ENCODE measurements around the gene TGFA. TPM values are rescaled to one million over a fixed set of nuclear protein-coding genes. Genes with fewer than 3 reads are reported as not detected.

TGFA gene
- total RNA-seq, 1 donor, result not detected

GRCh38 chr2:70554338-70554892 is 789 bp upstream of the TGFA start:
- TF ChIP-seq CTCF (IDR thresholded peaks at IDR 0.05; ENCODE audit: extremely low read depth, low read depth, low read length), result no peak
- H3K4me2 ChIP-seq (ENCODE audit: insufficient read depth, low read length), result peak overlapping the region; percentile 72
- H3K27me3 ChIP-seq (ENCODE audit: insufficient read depth, low read length), result peaks cover 52% of the 10 kb centered on the region
- peak overlapping the region; percentile 59 for H2AFZ ChIP-seq (ENCODE audit: low read length)
- H3K4me3 ChIP-seq (ENCODE audit: insufficient read depth, low read length), result peak overlapping the region; percentile 67
- no peaks in the 10 kb centered on the region for H3K36me3 ChIP-seq (ENCODE audit: insufficient read depth, low read length)
- H3K4me1 ChIP-seq (ENCODE audit: insufficient read depth, low read length), result peaks cover 8% of the 10 kb centered on the region
- DNase-seq (ENCODE audit: insufficient read length, low spot score, missing footprints), result no peak
- H3K9me3 ChIP-seq (ENCODE audit: low read depth, low read length), result no peaks in the 10 kb centered on the region
- H4K20me1 ChIP-seq (ENCODE audit: insufficient read depth, low read length), result no peaks in the 10 kb centered on the region
- H3K27ac ChIP-seq (ENCODE audit: low read depth, low read length), result no peak overlapping the region
- no peaks in the 10 kb centered on the region for H3K79me2 ChIP-seq (ENCODE audit: insufficient read depth, low read length)

GRCh38 chr2:70553334-70553583 is 367 bp downstream of the TGFA start:
- Histone ChIP-seq H3K27me3 (ENCODE audit: insufficient read depth, low read length) (peaks cover 52% of the 10 kb centered on the region), H3K36me3 (ENCODE audit: insufficient read depth, low read length) (no peaks in the 10 kb centered on the region), H3K27ac (ENCODE audit: low read depth, low read length) (no peak overlapping the region), H3K9me3 (ENCODE audit: low read depth, low read length) (no peaks in the 10 kb centered on the region), H4K20me1 (ENCODE audit: insufficient read depth, low read length) (no peaks in the 10 kb centered on the region), H3K4me1 (ENCODE audit: insufficient read depth, low read length) (peaks cover 8% of the 10 kb centered on the region), H3K4me3 (ENCODE audit: insufficient read depth, low read length) (peak overlapping the region; percentile 67), H3K4me2 (ENCODE audit: insufficient read depth, low read length) (peak overlapping the region; percentile 72), H2AFZ (ENCODE audit: low read length) (peak overlapping the region; percentile 56), H3K79me2 (ENCODE audit: insufficient read depth, low read length) (no peaks in the 10 kb centered on the region)
- DNase-seq (ENCODE audit: insufficient read length, low spot score, missing footprints), result no peak
- TF ChIP-seq CTCF (IDR thresholded peaks at IDR 0.05; ENCODE audit: extremely low read depth, low read depth, low read length), result no peak

GRCh38 chr2:70552501-70553333 is 909 bp downstream of the TGFA start:
- peaks cover 8% of the 10 kb centered on the region for H3K4me1 ChIP-seq (ENCODE audit: insufficient read depth, low read length)
- no peaks in the 10 kb centered on the region for H3K79me2 ChIP-seq (ENCODE audit: insufficient read depth, low read length)
- no peak overlapping the region for H3K27ac ChIP-seq (ENCODE audit: low read depth, low read length)
- no peak overlapping the region for H2AFZ ChIP-seq (ENCODE audit: low read length)
- no peak for DNase-seq (ENCODE audit: insufficient read length, low spot score, missing footprints)
- no peaks in the 10 kb centered on the region for H4K20me1 ChIP-seq (ENCODE audit: insufficient read depth, low read length)
- H3K9me3 ChIP-seq (ENCODE audit: low read depth, low read length), result no peaks in the 10 kb centered on the region
- no peaks in the 10 kb centered on the region for H3K36me3 ChIP-seq (ENCODE audit: insufficient read depth, low read length)
- no peak for TF ChIP-seq CTCF (IDR thresholded peaks at IDR 0.05; ENCODE audit: extremely low read depth, low read depth, low read length)
- peak overlapping the region; percentile 72 for H3K4me2 ChIP-seq (ENCODE audit: insufficient read depth, low read length)
- peak overlapping the region; percentile 67 for H3K4me3 ChIP-seq (ENCODE audit: insufficient read depth, low read length)
- peaks cover 52% of the 10 kb centered on the region for H3K27me3 ChIP-seq (ENCODE audit: insufficient read depth, low read length)

GRCh38 chr2:70551167-70551566 is 2.5 kb downstream of the TGFA start:
- H2AFZ ChIP-seq (ENCODE audit: low read length), result no peak overlapping the region
- no peak for DNase-seq (ENCODE audit: insufficient read length, low spot score, missing footprints)
- no peak for TF ChIP-seq CTCF (IDR thresholded peaks at IDR 0.05; ENCODE audit: extremely low read depth, low read depth, low read length)
- H4K20me1 ChIP-seq (ENCODE audit: insufficient read depth, low read length), result no peaks in the 10 kb centered on the region
- H3K36me3 ChIP-seq (ENCODE audit: insufficient read depth, low read length), result no peaks in the 10 kb centered on the region
- H3K4me3 ChIP-seq (ENCODE audit: insufficient read depth, low read length), result no peak overlapping the region
- no peaks in the 10 kb centered on the region for H3K9me3 ChIP-seq (ENCODE audit: low read depth, low read length)
- peaks cover 8% of the 10 kb centered on the region for H3K4me1 ChIP-seq (ENCODE audit: insufficient read depth, low read length)
- H3K27ac ChIP-seq (ENCODE audit: low read depth, low read length), result no peak overlapping the region
- H3K79me2 ChIP-seq (ENCODE audit: insufficient read depth, low read length), result no peaks in the 10 kb centered on the region
- H3K27me3 ChIP-seq (ENCODE audit: insufficient read depth, low read length), result peaks cover 46% of the 10 kb centered on the region
- no peak overlapping the region for H3K4me2 ChIP-seq (ENCODE audit: insufficient read depth, low read length)
